KG1 (cell line): ENCODE data around the gene RIOK2.
"Not testable (repeated sequence)": the region's sequence is repeated elsewhere in the genome, so short reads cannot be mapped to it uniquely, and the experiment has no call there.

Experiments
- DNase-seq: peaks from one replicate; lab custom pipeline; 2025; lab: John Stamatoyannopoulos, UW

Gene RIOK2

DNA sequence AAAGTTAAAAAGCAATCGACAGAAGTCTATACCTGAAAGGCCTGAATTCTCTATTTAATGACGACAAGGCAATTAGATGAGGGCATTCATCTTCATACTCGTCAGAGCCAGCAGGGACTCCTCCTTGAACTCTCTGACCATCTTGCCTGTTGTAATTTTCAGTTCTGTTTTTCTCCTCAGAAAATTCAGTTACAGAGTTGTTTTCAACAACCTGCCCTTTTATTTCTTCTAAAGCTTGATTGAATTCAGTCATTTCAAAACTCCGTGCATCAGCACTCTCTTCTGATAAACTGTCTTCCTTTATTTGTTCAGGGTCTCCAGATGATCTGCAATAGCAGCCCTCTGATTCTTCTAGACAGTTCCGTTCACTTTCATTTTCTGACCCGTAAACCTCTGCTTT, 15.6 kb downstream of the RIOK2 start:
- no peak for DNase-seq

DNA sequence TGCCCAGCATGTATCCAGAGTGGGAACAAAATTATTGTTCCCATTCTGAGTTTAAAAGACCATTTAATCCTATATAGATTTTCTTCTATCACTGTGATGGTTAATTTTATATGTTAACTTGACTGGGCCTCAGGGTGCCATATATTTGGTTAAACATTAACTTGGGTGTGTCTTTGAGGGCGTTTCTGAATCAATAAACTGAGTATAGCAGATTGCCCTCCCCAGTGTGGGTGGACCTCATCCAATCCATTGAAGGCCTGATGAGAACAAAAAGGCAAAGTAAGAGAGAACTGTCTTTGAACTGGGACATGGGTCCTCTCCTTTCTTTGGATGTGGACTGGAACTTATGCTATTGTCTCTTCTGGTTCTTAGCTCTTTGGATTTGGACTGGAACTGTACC, 17.3 kb downstream of the RIOK2 start:
- DNase-seq: no peak

DNA sequence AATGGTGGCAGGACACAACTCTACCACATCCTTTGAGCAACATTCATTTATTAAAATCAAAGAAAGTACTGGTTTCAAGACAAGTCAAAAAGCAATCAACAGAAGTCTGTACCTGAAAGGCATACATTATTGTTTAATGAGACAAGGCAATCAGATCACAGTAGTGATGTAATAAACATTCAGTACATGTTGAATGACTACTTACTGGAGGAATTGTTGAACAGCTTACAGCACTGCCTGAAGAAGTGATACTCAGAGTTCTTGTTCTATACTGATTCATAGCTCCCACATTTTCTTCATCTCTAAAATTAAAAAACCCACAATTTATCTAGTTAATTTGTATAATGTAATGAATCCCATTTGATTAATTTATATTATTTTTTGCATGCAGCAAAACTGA, 18.2 kb downstream of the RIOK2 start:
- no peak for DNase-seq

DNA sequence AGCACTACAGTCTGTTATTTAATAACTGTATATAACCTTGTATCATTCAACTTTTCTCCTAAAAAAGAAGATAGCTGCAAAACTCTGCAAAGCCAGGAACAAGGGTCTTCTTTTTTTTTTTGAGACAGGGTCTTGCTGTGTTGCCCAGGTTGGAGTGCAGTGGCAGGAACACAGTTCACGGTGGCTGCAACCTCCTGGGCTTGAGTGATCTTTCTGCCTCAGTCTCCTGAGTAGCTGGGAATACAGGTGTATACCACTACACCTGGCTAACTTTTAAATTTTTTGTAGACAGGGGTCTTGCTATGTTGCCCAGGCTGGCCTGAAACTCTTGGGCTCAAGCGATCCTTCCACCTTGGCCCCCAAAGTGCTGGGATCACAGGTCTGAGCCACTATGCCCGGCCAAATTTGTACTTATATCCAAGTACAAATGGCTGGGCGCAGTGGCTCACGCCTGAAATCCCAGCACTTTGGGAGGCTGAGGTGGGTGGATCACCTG, 19.2 kb downstream of the RIOK2 start:
- DNase-seq: no peak

DNA sequence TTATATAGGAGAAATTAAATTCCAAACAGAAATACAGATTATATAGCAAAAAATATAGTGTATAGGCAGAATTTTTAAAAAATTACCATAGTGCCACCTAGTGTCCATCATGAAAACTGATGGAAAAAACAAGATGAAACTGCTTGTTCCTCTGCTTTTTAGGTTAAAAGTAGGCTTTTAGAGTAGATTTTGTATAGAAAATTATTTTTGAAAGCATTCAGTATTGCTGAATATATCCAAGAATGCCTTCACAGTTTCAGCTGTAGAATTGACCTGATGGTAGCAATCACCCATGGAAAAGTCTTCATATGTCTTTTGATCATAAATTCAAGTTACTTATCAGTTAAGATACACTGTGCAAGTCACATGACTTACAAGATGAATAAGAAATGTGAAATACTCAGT, 19.7 kb downstream of the RIOK2 start:
- DNase-seq: no peak

DNA sequence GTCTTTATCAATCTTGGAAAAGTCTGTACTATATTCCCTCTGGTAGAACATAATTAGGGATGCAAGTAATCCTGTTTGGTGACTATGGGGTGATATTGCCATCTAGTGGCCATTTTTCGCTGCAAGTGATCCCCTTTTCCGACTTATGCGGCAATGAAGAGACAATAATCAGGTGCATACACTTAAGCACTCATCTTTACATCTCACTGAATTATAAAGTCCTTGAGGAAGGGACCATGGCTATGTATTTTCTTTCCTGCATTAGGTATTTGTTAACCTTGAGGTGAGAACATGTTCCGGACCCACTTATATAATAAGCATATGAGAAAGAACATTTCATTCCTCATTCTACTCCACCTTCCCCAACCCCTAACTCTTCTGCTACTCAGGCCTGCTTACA, 21.0 kb downstream of the RIOK2 start:
- DNase-seq: no peak

DNA sequence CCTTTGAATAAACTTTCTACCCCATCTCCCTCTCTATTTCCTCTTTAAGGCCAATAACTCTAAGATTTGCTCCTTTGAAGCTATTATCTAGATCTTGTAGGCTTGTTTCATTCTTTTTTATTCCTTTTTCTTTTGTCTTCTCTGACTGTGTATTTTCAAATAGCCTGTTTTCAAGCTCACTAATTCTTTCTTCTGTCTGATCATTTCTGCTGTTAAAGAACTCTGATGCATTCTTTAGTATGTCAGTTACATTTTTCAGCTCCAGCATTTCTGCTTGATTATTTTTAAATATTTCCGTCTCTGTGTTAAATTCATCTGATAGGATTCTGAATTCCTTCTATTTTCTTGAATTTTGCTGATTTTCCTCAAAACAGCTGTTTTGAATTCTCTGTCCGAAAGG, 25.4 kb downstream of the RIOK2 start:
- DNase-seq: no peak

DNA sequence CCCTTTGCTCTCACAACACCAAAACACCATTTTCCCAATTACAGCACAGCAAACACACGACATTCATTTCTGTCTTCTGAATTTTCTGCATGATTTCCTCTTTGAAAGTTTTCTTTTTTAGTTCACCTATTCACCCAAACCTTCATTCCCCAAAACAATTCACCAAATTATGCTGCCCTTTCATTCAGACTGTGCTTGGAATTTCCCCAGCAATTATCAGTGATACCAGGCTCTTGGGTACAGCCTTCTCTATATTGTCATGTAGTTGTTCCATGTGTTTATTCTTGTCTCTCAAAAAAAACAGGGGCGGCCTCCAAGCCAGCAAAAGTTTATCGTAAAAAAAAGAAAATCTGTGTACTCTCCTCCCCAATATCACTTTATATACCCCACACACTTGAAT, 31.7 kb downstream of the RIOK2 start:
- no peak for DNase-seq

DNA sequence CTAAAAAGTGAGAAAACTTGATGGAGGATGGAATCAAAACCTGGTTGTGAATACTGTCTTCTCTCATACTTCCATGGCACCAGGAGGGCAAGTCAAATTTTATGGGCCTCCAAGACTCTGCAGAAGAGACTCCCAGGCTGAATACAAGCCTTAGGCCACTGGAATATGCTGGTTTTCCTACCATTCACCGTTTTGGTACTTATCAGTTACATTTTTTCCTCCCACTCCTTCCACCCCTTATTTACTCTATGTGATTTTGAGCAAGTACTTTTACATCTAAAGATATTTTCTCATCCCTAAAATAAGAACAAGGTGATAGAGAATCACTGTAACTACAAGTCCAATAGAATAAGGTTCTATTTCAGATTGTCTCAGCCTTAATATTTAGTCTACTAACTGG, 32.6 kb downstream of the RIOK2 start:
- DNase-seq: no peak

DNA sequence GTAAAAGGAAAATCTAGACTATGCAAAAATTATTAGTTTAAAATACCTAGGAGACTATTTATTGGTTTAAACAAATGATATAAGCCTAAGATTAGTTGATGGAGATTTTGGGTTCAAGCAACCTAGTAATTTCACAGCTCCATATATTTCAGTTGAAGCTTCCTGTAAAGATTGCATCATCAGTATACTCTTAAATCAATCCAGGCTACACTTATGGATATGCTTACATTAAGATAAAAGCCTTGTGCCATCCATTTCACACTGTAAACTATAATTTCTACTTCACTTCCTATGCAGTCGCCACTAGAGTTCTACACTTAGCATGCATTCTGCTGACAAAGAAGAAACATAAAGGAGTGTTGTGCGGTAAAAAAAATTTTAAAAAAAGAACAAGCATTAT, 33.3 kb downstream of the RIOK2 start:
- DNase-seq: no peak

DNA sequence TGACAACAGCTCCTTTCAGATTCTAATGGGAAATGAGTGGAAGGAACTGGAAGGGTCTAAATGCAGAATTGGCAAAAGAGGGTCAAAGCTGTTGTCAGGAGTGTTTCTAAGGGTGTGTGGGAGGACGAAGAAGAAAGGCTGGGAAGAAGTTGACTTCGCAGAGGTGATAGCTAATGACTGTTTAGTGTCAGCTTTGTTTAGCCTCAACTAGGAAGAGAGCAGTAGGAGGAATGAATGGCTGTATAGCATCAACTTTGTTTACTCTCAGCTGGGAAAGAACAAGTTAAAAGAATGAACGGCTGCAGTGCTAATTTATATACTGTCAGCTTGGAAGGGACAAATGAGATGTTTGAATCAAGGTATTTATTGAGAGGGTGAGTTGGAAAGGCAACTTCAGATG, 34.8 kb downstream of the RIOK2 start:
- DNase-seq: no peak

DNA sequence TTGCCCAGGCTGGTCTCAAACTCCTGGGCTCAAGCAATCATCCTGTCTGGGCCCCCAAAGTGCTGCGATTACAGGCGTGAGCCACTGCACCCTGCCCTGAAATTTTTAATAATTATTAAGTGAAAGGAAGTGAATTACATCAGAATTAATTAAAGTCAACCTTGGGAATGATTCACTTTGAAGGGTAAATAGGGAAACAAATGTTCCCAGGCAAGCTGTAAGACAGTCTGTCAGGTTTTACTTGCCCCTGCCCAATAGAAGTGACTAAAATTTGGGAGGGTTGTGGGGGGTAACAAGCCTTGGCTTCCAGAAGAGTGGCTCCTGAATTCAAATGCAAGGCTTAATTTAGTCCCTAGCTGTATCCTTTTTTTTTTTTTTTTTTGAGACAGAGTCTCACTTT, 39.3 kb downstream of the RIOK2 start:
- no peak for DNase-seq

DNA sequence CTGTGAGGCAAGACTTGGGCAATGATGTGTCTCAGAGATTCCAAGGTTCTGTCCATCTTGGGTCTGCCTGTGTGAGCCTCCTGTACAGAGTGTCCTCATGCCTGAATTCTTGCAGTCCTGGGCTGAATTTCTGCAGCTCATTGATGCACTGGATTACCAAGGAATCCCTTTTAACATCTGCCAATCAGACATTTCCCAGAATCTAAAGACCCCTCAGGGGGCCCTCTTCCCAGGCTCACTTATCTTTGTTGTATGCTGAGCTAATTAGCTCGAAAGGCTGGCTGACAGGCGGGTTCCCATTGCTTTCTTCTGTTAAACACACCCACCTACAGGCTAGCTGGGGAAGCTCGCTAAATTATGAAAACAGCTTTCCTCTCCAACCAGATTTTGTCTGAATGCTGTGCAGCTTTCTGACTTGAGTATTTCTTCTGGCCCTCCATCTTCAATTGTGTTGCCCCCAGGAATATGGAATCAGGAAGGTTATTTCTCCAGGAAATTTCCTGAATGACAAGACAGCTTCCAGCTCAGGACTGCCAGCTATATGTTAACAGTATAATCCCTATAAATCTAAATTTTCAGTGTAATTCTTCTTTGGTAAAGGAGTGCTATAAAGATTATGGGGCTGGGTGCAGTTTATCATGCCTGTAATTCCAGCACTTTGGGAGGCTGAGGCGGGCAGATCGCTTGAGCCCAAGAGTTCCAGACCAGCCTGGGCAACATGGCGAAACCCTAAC, 40.4 kb downstream of the RIOK2 start, which contains the start of gene LIX1:
TSS of gene LIX1 (minus strand) at position 91 of the 734 bp plus-strand sequence. CDS start at position 56, 35 bp downstream.
- DNase-seq: no peak

DNA sequence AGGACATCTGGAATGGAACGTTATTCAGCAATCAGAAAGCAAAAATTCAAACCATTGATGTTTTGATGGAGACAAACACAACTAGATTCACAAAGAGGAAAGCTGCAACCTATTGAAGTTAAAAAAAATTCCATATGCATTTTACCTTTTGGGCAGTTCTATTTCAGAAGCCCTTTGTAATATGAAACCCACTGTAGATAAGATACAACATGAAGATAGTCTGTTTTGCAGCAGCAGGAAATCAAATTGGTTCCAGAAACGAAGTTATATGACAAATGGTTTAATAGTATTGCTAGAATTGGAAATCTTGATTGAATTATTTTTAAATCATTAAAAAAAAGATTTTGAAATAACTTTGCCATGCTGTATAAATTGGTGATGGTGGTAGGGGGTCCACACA, 41.5 kb downstream of the RIOK2 start:
- DNase-seq: no peak

DNA sequence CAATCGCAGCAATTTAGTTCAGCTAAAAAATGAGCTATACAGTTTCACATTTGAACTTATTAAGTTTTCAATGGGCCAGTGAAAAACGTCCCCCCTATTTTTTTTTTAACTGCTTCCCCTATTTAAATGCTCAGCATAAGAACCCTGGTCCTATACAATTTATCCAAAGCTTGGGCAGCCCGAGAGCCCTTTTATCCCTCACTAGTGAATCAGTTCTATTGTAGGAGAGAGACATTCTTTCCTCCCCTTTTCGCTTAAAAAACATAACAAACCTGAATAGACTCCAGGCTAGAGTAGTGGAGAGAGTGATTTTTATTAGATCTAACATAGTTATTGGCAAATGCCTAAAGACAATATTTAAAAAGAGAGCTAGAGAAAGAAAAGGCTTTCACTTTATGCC, 42.0 kb downstream of the RIOK2 start:
- no peak for DNase-seq

DNA sequence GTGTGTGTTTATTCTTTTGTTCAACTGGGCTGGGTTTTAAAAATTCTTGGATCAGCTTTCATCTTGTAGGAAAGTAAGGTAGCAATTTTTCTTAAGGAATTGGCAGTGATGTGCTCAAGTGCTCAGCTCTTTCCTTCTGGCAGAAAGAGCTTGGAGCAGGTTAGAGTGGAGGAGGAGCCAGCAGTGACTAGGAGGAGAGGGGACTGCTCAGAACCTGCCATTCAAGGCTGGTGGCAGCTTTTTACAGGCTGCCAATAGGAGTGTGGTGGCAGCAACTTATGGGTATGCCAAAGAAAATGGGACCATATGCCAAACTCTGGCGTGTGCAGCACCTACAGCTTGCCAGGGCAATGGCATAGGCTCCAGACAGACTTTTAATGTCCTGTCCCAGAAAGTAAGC, 42.8 kb downstream of the RIOK2 start:
- DNase-seq: not testable (repeated sequence)

DNA sequence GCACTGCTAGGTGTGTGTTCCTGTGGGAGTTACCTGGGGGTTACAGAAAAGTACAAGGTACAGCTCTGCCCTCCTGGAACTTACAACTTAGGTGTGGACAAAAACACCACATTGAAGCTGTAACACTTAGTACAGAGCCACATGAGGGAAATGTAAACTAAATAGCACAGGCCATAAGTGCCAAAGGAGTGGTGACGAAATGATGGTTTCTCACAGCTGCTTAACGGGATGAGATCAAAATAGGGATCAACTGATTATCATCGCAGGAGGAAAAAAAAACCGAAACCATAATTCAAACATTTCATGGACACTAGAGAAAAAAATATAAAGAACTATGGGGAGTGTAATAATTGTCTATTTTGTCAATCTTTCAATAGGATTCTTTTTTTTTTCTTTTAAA, 46.6 kb downstream of the RIOK2 start:
- no peak for DNase-seq

DNA sequence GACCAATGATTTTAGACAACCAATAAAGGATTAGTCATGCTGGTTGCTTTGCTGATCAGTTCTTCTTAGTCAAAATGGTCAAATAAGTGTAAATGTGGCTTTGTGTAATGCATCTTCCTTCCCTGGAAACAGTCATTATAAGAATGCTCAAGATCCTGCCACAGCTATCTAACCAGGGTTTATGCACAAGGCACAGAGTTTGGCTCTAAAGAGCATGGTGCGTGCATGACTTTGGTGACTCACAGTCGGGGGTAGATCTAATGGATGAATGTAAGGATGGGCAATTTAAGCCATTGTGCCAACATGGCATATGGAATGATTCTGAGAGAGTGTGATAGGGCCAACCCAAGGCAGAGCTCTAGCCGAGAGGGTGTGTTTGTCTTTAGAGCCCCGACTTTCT, 47.2 kb downstream of the RIOK2 start:
- DNase-seq: no peak

DNA sequence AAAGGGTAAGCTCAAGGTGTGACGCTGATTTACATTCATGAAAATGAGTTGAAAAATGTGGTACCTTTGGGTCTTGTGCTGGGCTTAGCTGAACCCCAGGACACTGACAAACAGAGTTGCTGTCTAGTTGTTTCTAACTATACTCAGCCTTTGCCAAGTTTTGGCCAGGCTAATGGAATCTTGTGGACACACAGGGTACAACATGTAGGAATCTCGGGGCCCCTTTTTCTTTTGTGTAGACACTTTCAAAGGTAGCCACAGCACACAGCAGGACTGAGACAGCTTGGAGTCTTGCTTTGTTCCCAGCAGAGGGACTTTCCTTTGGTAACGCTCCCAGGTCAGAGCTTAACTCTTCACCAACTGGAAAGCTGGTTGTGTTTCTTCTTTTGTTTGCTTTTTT, 48.4 kb downstream of the RIOK2 start:
- DNase-seq: no peak

DNA sequence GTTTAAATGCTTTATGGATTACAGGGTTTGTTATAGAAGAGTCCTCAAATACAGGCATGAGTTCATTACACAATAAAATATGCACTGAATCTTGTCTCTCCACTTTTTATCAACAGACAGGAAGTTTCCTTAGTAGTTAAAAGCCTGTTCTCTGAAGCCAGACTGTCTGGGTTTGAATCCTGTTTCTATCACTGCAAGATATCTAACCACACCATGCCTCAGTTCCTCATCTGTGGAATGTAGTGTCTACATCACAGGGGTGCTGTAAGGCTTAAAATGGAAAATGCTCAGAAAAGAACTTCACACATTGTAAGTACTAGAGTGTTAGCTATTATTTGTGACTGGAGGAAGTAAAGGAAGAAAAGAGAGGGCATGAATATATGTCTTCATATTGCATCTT, 49.9 kb downstream of the RIOK2 start:
- no peak for DNase-seq

DNA sequence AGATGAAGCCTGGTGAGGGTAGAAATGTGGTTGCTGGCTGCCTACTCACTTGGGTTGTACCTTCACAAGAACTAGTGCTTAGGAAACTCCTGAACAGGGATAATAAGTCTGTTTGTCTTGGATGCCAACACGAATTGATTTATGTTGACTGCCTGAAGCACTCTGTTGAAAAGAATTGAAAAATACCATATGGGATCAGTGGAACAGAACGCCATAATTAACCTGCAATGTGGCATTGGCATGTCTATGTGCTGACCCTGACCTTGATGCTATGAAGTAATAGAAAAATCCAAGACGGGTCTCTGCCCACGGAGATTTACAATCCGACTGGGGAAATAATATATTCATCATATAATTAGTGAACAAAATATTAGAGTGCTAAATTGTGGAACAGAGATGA, 51.1 kb downstream of the RIOK2 start:
- no peak for DNase-seq

DNA sequence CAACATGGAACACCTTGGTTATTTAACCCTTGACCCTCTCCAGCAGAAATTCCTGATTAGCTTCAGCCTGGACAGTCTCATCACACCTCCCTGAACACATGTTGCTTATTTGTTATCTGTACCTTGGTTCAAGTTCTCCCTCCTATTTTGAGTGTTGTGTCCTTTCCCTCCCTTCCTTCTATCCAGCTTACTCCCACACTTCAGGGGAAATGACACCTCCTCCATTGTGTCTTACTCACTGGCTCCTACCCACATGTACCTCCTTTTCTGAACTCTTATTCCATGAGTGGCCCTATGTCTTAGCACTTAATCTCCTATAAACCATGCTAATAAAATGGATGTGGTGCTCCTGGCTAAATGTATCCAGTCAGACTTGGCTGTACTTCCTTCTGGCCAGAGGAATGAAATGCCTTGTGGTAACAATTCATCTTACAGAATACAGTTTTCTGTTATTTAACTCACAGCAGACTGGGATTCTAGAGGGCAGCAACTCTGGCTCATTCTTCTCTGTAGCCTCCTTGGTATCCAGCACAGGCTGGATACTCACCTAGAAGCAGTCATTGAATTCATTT, 51.8 kb downstream of the RIOK2 start:
- no peak for DNase-seq

DNA sequence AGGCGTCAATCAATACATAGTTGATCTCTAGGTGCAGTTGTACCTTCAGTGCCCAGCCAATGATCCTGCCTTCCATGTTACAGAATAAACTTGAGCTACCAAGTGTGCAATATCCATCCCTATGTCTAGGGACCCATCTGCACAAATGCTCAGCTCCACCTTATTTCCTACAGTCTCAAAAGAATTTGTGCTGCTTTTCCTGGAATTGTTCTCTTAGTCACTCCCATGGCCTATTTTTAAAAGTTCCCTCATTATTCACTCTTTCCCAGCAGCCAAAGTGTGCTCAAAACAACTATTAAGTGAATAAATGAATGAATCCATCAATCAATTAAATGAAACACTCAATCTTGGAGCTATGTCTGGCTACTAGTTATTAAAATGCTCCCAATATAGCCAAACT, 55.3 kb downstream of the RIOK2 start:
- no peak for DNase-seq

DNA sequence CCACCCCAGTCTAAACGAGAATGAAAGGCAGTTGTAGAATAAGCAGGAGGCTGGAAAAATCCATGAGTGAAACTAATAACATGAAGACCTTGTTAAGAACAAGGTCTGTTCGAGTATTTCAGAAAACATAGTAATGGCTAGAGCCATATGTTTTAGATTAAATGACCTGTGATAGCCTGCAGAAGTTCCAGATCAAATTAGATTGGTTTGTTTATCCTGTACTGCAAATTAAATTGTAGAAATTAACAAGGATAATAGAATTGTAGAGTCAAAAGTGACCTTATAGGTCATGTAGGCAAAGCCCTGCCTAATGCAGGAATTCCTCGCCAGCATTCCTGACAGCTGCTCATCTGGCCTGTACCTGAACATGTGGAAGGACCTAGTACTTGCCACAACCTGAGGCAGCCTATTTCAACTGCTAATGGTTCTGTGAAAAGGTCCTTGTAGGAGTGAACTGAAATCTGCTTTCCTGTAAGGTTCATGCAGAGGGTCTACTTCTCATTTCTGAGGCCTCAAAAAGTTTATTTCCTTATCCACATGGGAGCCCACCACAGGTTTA, 57.8 kb downstream of the RIOK2 start:
- DNase-seq: no peak
